NT2/D1 (cell line): Measurements from ENCODE around the gene VTCN1.

Source experiments
- DNase-seq: peaks from one replicate; pipeline ENCODE4 v3.0.0-alpha.2; 2011; ENCODE audit warnings: low read depth, low spot score
- H3K27me3 ChIP-seq: 2 replicates; pipeline ENCODE4 v1.6.0; 2011; ENCODE audit warnings: mild to moderate bottlenecking; ENCODE audit not compliant: insufficient read length, insufficient read depth
- H3K36me3 ChIP-seq: 2 replicates; pipeline ENCODE4 v1.6.1; 2011; ENCODE audit warnings: mild to moderate bottlenecking, low read length, mixed read lengths; ENCODE audit not compliant: insufficient read depth, insufficient read length
- H3K4me1 ChIP-seq: 2 replicates; pipeline ENCODE4 v1.5.1; 2011; ENCODE audit not compliant: insufficient read depth, insufficient read length
- H3K4me3 ChIP-seq: 2 replicates; pipeline ENCODE4 v1.5.1; 2011; ENCODE audit warnings: low read depth; ENCODE audit not compliant: insufficient read length
- H3K9ac ChIP-seq: 2 replicates; pipeline ENCODE4 v1.6.0; 2011; ENCODE audit warnings: low read depth; ENCODE audit not compliant: insufficient read length
- H3K9me3 ChIP-seq: 2 replicates; pipeline ENCODE4 v1.5.1; 2011; ENCODE audit warnings: mild to moderate bottlenecking, low read length; ENCODE audit not compliant: insufficient read depth
- SUZ12 ChIP-seq: IDR thresholded peaks from 2 replicates; pipeline ENCODE4 v1.6.1; 2011; ENCODE audit not compliant: insufficient read length, insufficient read depth; ENCODE audit errors: extremely low read depth
- YY1 ChIP-seq: IDR thresholded peaks from 2 replicates; pipeline ENCODE4 v1.6.1; 2011; ENCODE audit not compliant: insufficient read length, insufficient read depth
- ZNF274 ChIP-seq: IDR thresholded peaks from 2 replicates; pipeline ENCODE4 v1.6.1; 2011; ENCODE audit warnings: mild to moderate bottlenecking, low read depth, low read length

The VTCN1 gene

DNA sequence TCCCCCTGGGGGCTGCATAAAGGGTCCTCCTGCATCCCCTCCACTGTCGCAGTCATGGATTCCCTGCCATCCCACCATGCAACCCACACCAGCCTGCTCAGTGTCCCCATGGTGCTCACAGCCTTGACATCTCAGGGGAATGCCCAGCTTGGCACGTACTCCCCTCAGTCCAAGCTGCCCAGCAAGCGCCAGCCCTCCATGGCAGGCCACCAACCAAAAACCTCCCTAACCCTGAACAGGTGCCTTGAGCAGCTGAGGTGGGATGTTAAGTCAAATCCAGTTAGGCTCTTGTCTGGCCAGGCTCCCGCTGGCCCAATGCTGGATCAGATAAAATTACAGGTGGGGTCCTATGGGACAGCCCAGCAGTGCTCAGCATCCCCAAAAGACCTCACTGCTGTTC lies 341 bp downstream of the VTCN1 start:
- no peak for DNase-seq
- TF ChIP-seq YY1 (no peak), ZNF274 (no peak), SUZ12 (no peak)

DNA sequence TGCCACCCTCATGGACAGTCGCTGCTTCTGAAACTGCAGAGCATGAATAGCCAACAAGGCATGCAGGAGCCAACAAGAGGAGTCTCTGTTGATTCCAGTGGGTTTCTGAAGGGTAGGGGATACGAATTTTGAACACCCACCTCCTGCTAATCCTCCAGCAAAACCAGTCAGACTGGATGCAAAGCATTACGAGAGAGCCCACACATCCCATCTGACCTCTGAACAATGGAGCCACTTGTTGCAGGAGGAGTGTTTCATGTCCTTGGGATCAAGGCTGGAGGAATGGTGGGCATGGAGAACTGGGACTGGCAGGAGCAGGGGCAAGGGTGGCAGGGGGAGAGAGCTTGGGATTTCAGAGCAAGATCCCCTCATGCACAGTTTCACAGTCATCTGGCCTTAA lies 1.6 kb downstream of the VTCN1 start:
- no peak for DNase-seq
- Histone ChIP-seq H3K27me3 (no peaks in the 10 kb centered on the region), H3K9ac (no peak overlapping the region), H3K4me1 (no peaks in the 10 kb centered on the region), H3K9me3 (no peaks in the 10 kb centered on the region), H3K4me3 (no peak overlapping the region), H3K36me3 (no peaks in the 10 kb centered on the region)
- TF ChIP-seq SUZ12 (no peak), ZNF274 (no peak)

More for the DNA sequence above, 341 bp downstream of the VTCN1 start:
- no peaks in the 10 kb centered on the region for H3K36me3 ChIP-seq
- H3K9ac ChIP-seq, result no peak overlapping the region
- H3K4me1 ChIP-seq, result no peaks in the 10 kb centered on the region
- no peak overlapping the region for H3K4me3 ChIP-seq
- H3K27me3 ChIP-seq, result no peaks in the 10 kb centered on the region
- H3K9me3 ChIP-seq, result no peaks in the 10 kb centered on the region

DNA sequence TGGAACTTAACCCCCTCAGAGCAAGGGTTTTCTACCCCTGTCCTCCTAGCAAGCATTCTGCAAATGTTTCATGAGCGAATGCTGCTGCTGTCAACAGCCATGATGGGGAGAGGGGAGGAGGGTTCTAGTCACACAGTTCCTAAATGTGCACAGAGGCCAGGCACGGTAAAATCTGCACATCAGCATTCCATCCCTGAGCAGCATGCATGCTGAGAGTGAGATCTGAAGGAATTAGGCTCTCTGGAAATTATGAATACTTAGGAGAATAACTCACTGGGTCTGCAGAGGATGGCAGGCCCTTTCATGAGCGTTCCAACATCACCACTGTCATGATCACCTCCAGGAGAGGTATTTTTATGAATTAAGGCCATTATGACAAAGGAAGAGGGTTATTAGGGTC lies 2.1 kb downstream of the VTCN1 start:
- Histone ChIP-seq H3K9ac (no peak overlapping the region), H3K36me3 (no peaks in the 10 kb centered on the region), H3K27me3 (no peaks in the 10 kb centered on the region), H3K4me3 (no peak overlapping the region), H3K9me3 (no peaks in the 10 kb centered on the region), H3K4me1 (no peaks in the 10 kb centered on the region)
- TF ChIP-seq SUZ12 (no peak), ZNF274 (no peak), YY1 (no peak)
- no peak for DNase-seq

DNA sequence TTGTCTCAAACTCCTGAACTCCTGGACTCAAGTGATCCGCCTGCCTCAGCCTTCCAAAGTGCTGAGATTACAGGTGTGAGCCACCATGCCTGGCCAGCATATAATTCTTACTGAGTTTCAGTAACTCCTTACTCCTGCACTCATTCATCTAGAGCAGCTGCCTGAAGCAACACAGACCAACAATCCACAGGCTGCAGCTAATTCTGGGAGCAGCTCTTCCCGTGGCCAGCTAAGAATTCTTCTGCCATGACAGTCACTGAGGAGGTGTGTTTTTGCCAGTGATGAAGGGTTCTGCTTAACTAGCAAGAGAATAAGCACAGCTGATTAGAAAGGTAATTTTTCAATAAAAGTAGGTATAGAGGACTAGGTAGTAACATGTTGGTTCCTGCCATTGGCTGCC lies 5.4 kb downstream of the VTCN1 start:
- Histone ChIP-seq H3K27me3 (no peaks in the 10 kb centered on the region), H3K4me3 (no peak overlapping the region), H3K4me1 (no peaks in the 10 kb centered on the region), H3K9ac (no peak overlapping the region), H3K36me3 (no peaks in the 10 kb centered on the region), H3K9me3 (no peaks in the 10 kb centered on the region)
- TF ChIP-seq SUZ12 (no peak), ZNF274 (no peak), YY1 (no peak)
- no peak for DNase-seq

DNA sequence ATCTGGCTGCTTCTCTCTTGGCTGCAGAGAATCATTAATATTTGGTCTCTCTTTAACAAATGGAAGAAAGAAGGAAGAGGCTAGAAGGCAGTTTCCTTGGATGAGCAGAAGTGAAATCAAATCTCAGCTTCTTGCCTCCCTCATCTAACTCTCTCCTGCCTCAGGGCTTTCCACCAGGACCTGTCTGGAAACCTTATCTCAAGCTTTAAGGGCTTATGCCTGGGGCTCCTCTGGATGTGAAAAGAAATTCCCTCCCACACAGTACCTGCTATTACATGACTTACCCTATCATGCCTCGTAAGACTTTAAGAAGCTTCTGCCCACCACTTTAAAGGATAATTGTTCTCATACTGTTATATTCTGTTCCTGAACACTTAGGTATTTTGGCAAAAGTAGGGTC lies 8.9 kb downstream of the VTCN1 start:
- H3K4me1 ChIP-seq, result no peaks in the 10 kb centered on the region
- TF ChIP-seq ZNF274, result no peak
- TF ChIP-seq SUZ12, result no peak
- no peak for TF ChIP-seq YY1
- no peak overlapping the region for H3K9ac ChIP-seq
- H3K4me3 ChIP-seq, result no peak overlapping the region
- no peak for DNase-seq
- H3K36me3 ChIP-seq, result no peaks in the 10 kb centered on the region
- H3K9me3 ChIP-seq, result no peaks in the 10 kb centered on the region
- H3K27me3 ChIP-seq, result no peaks in the 10 kb centered on the region

- no peak overlapping the region for H3K9ac ChIP-seq
- no peak for TF ChIP-seq YY1
- TF ChIP-seq ZNF274, result no peak
- no peak for TF ChIP-seq SUZ12
- H3K4me1 ChIP-seq, result no peaks in the 10 kb centered on the region
- no peaks in the 10 kb centered on the region for H3K27me3 ChIP-seq
- no peaks in the 10 kb centered on the region for H3K9me3 ChIP-seq
- no peak for DNase-seq
- H3K4me3 ChIP-seq, result no peak overlapping the region
- no peaks in the 10 kb centered on the region for H3K36me3 ChIP-seq
Observed at GRCh38 chr1:117198097-117198496, 12.6 kb downstream of the VTCN1 start.

DNA sequence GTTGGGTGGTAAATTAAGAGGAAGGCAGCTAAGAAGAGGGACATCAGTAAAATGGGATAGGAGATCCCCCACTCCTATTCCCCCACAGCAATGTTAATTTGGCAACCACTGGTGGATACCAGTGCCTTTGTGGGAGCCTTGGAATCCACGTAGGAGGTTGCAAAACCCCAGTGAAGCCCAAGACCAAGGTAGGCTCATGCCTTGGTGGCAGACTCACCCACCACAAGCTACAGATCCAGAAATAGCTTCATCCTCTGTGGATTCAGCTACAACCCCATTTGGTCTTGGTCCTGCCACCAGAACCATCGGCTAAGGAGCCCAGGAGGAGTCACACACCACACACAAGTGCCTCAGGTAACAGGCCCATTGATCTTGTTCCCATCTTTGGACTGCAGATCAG lies 21.0 kb downstream of the VTCN1 start:
- H3K9me3 ChIP-seq, result peaks cover 13% of the 10 kb centered on the region
- TF ChIP-seq ZNF274, result no peak

GRCh38 chr1:117188816-117189437 lies 21.8 kb downstream of the VTCN1 start:
- Histone ChIP-seq H3K9ac (no peak overlapping the region), H3K4me1 (no peaks in the 10 kb centered on the region), H3K4me3 (no peak overlapping the region), H3K9me3 (peaks cover 13% of the 10 kb centered on the region), H3K36me3 (no peaks in the 10 kb centered on the region), H3K27me3 (no peaks in the 10 kb centered on the region)
- TF ChIP-seq SUZ12 (no peak), ZNF274 (no peak), YY1 (no peak)
- no peak for DNase-seq

More for the DNA sequence above, 21.0 kb downstream of the VTCN1 start:
- Histone ChIP-seq H3K36me3 (no peaks in the 10 kb centered on the region), H3K27me3 (no peaks in the 10 kb centered on the region), H3K4me1 (no peaks in the 10 kb centered on the region), H3K4me3 (no peak overlapping the region), H3K9ac (no peak overlapping the region)
- DNase-seq, result no peak
